Activated CD4-positive, alpha-beta T cell treated with anti-CD3 and anti-CD28 coated beads for 36 hours (primary cell): ENCODE measurements around the gene TMEM94. TPM values are rescaled to one million over a fixed set of nuclear protein-coding genes. Genes with fewer than 3 reads are reported as not detected.
"Not testable (repeated sequence)": the region's sequence is repeated elsewhere in the genome, so short reads cannot be mapped to it uniquely, and the experiment has no call there.

Experiments
- ATAC-seq: fragments of 200-7000 bp; cut with Tn5 transposase; one replicate; pipeline ENCODE4 v1.10.0; 2021; ENCODE audit warnings: mild to moderate bottlenecking, moderate library complexity
- CTCF ChIA-PET: fragments of 350-600 bp; sonication (Branson Sonifier 250); formaldehyde crosslinking; loops from one replicate; lab custom pipeline; 2021; ENCODE audit warnings: antibody characterized with exemption; lab: Charles Lee
- POLR2A ChIA-PET: fragments of 350-600 bp; sonication (Branson Sonifier 250); formaldehyde crosslinking; loops from one replicate; lab custom pipeline; 2021; ENCODE audit warnings: antibody characterized with exemption, inconsistent platforms; lab: Charles Lee
- DNase-seq: peaks from one replicate; pipeline ENCODE4 v3.0.0-alpha.2; 2020
- H3K27ac Mint-ChIP-seq: one replicate; pipeline ENCODE4 v1.8.0; 2021; ENCODE audit warnings: mixed read lengths
- H3K27me3 Mint-ChIP-seq: one replicate; pipeline ENCODE4 v1.8.0; 2021; ENCODE audit warnings: mixed read lengths
- H3K36me3 Mint-ChIP-seq: one replicate; pipeline ENCODE4 v1.8.0; 2021; ENCODE audit warnings: low read depth, mixed read lengths
- H3K4me1 Mint-ChIP-seq: one replicate; pipeline ENCODE4 v1.8.0; 2021; ENCODE audit warnings: mixed read lengths
- H3K4me3 Mint-ChIP-seq: one replicate; pipeline ENCODE4 v1.8.0; 2021; ENCODE audit warnings: mild to moderate bottlenecking, moderate library complexity, mixed read lengths
- H3K9me3 Mint-ChIP-seq: one replicate; pipeline ENCODE4 v1.8.0; 2021; ENCODE audit warnings: low read depth, mixed read lengths
- intact Hi-C, 2 experiments: fragments of 100-400 bp; cut with DNase I in 1 of 2; cut with micrococcal nuclease in 1 of 2; formaldehyde crosslinking; loops; one replicate each; pipeline versions ENCODE4 v1.14.2 to v1.15.1; 2022 to 2024; cut with DNase I, micrococcal nuclease
- total RNA-seq, 2 experiments: library from RNA; stranded (reverse); gene quantifications; one replicate each; pipeline ENCODE4 v1.2.3, GENCODE V29; 2021

The TMEM94 gene
- total RNA-seq, 2 experiments from 2014 or later: 51.4 to 62.5 TPM

GRCh38 chr17:75518983-75519537 is 62.6 kb downstream of the TMEM94 start:
- H3K4me1 Mint-ChIP-seq: peaks cover 22% of the 10 kb centered on the region
- intact Hi-C loops: loop anchor here (5.0 to 10.0 kb wide), 5 partner anchors 254 to 742 kb away; partner anchors contain the start of genes GGA3 (in 1 of the 2), MRPS7 (in 1 of the 2) and NAT9 (in 1 of the 2)
- DNase-seq: no peak
- peaks cover 33% of the 10 kb centered on the region for H3K36me3 Mint-ChIP-seq
- no peak overlapping the region for H3K4me3 Mint-ChIP-seq
- no peak overlapping the region for H3K27ac Mint-ChIP-seq
- H3K9me3 Mint-ChIP-seq: no peaks in the 10 kb centered on the region
- POLR2A ChIA-PET: interaction anchor here (0.7 kb wide), 1 partner anchor 177 kb away, joined by 4 read pairs; no protein-coding TSS in a partner anchor
- CTCF ChIA-PET: interaction anchor here (0.6 to 2.9 kb wide), 7 partner anchors 16 to 375 kb away, joined by 3 to 13 read pairs (median 3); partner anchors contain the start of gene SMIM5
- no peak for ATAC-seq
- H3K27me3 Mint-ChIP-seq: peaks cover 1% of the 10 kb centered on the region

GRCh38 chr17:75520413-75520812 is 64.0 kb downstream of the TMEM94 start:
- ChIA-PET CTCF (interaction anchor here (0.5 to 1.2 kb wide), 3 partner anchors 31 to 66 kb away, joined by 3 read pairs; no protein-coding TSS in a partner anchor), POLR2A (interaction anchor here (0.6 kb wide), 1 partner anchor 340 kb away, joined by 3 read pairs; no protein-coding TSS in a partner anchor)
- DNase-seq, H3K27me3 Mint-ChIP-seq, H3K27ac Mint-ChIP-seq, ATAC-seq, H3K4me3 Mint-ChIP-seq, H3K9me3 Mint-ChIP-seq, intact Hi-C loops: not testable (repeated sequence)
- H3K4me1 Mint-ChIP-seq: peaks cover 22% of the 10 kb centered on the region
- peaks cover 33% of the 10 kb centered on the region for H3K36me3 Mint-ChIP-seq

- ATAC-seq: no peak
- POLR2A ChIA-PET: interaction anchor here (0.6 to 0.8 kb wide), 2 partner anchors 47 to 922 kb away, joined by 5 to 6 read pairs; no protein-coding TSS in a partner anchor
- Mint-ChIP-seq H3K4me1 (peaks cover 23% of the 10 kb centered on the region), H3K9me3 (no peaks in the 10 kb centered on the region), H3K36me3 (peaks cover 33% of the 10 kb centered on the region), H3K27ac (no peak overlapping the region), H3K4me3 (no peak overlapping the region), H3K27me3 (no peaks in the 10 kb centered on the region)
- CTCF ChIA-PET: interaction anchor here (1.2 kb wide), 1 partner anchor 67 kb away, joined by 3 read pairs; no protein-coding TSS in a partner anchor
- no peak for DNase-seq
- intact Hi-C loops: no loop called here
These were observed 64.9 kb downstream of the TMEM94 start for GRCh38 chr17:75521290-75521689.

GRCh38 chr17:75521951-75522727 is 65.7 kb downstream of the TMEM94 start:
- H3K9me3 Mint-ChIP-seq: no peaks in the 10 kb centered on the region
- peaks cover 31% of the 10 kb centered on the region for H3K4me1 Mint-ChIP-seq
- DNase-seq (no peak), ATAC-seq (no peak)
- ChIA-PET CTCF (interaction anchor here (1.0 kb wide), 1 partner anchor 25 kb away, joined by 3 read pairs; no protein-coding TSS in a partner anchor), POLR2A (interaction anchor here (0.6 to 0.8 kb wide), 3 partner anchors 18 to 921 kb away, joined by 3 to 6 read pairs (median 5); no protein-coding TSS in a partner anchor)
- no peak overlapping the region for H3K27ac Mint-ChIP-seq
- H3K36me3 Mint-ChIP-seq: peaks cover 33% of the 10 kb centered on the region
- intact Hi-C loops: no loop called here
- no peaks in the 10 kb centered on the region for H3K27me3 Mint-ChIP-seq
- H3K4me3 Mint-ChIP-seq: no peak overlapping the region

GRCh38 chr17:75523647-75524046 is 67.2 kb downstream of the TMEM94 start:
- POLR2A ChIA-PET: no interaction called here
- intact Hi-C loops: loop anchor here (2.0 kb wide), 4 partner anchors 65 to 651 kb away; partner anchors contain the start of genes FDXR (in 1 of the 2) and JPT1 (in 1 of the 2)
- Mint-ChIP-seq H3K9me3 (no peaks in the 10 kb centered on the region), H3K36me3 (peaks cover 21% of the 10 kb centered on the region), H3K27me3 (no peaks in the 10 kb centered on the region), H3K4me1 (peaks cover 16% of the 10 kb centered on the region), H3K4me3 (no peak overlapping the region), H3K27ac (no peak overlapping the region)
- no peak for ATAC-seq
- CTCF ChIA-PET: interaction anchor here (0.9 to 1.5 kb wide), 3 partner anchors 12 to 355 kb away, joined by 3 to 5 read pairs (median 4); partner anchors contain the start of gene TRIM47
- DNase-seq: no peak

- CTCF ChIA-PET: interaction anchor here (0.6 to 1.7 kb wide), 6 partner anchors 8 to 1852 kb away, joined by 3 to 10 read pairs (median 4); partner anchors contain the start of genes TRIM47 and TSEN54
- ATAC-seq (no peak), DNase-seq (no peak)
- intact Hi-C loops: loop anchor here (2.0 kb wide), 4 partner anchors 64 to 652 kb away; partner anchors contain the start of genes FDXR (in 1 of the 2) and JPT1 (in 1 of the 2)
- Mint-ChIP-seq H3K27ac (no peak overlapping the region), H3K9me3 (no peaks in the 10 kb centered on the region), H3K27me3 (no peaks in the 10 kb centered on the region), H3K4me3 (peak overlapping the region; percentile 44), H3K4me1 (peaks cover 10% of the 10 kb centered on the region), H3K36me3 (peaks cover 19% of the 10 kb centered on the region)
- POLR2A ChIA-PET: interaction anchor here (0.6 to 1.5 kb wide), 3 partner anchors 8 to 68 kb away, joined by 3 to 6 read pairs (median 3); partner anchors contain the start of genes TMEM94 and TSEN54
These were observed 68.0 kb downstream of the TMEM94 start for GRCh38 chr17:75524269-75524969.

GRCh38 chr17:75524970-75525805 is 68.8 kb downstream of the TMEM94 start, which contains the start of gene LLGL2:
TSS of gene LLGL2 (plus strand) at chr17:75525697. CDS start at chr17:75543427, 17,730 bp downstream.
- Mint-ChIP-seq H3K27me3 (no peaks in the 10 kb centered on the region), H3K4me3 (peak within 1 kb of the TSS; percentile 62), H3K9me3 (no peaks in the 10 kb centered on the region), H3K27ac (no peak within 1 kb of the TSS), H3K36me3 (peaks cover 15% of the 10 kb centered on the region), H3K4me1 (peaks cover 10% of the 10 kb centered on the region)
- ATAC-seq: peak; percentile 89
- CTCF ChIA-PET: interaction anchor here (0.6 to 1.7 kb wide), 5 partner anchors 9 to 1853 kb away, joined by 3 to 10 read pairs (median 5); partner anchors contain the start of gene TSEN54
- intact Hi-C loops: loop anchor here (1.0 to 2.0 kb wide), 11 partner anchors 8 to 652 kb away; partner anchors contain the start of genes CDR2L (in 1 of the 2), FDXR (in 1 of the 2), GRB2 (in 1 of the 2) and JPT1 (in 1 of the 2)
- DNase-seq: peak; percentile 88
- POLR2A ChIA-PET: interaction anchor here (1.2 to 1.5 kb wide), 2 partner anchors 9 to 69 kb away, joined by 3 to 6 read pairs; partner anchors contain the start of genes TMEM94 and TSEN54

- ChIA-PET CTCF (interaction anchor here (0.8 to 1.7 kb wide), 5 partner anchors 9 to 227 kb away, joined by 3 to 10 read pairs (median 5); partner anchors contain the start of gene TSEN54), POLR2A (interaction anchor here (1.5 kb wide), 1 partner anchor 9 kb away, joined by 6 read pairs; the partner anchor contains the start of gene TSEN54)
- H3K4me1 Mint-ChIP-seq: peaks cover 10% of the 10 kb centered on the region
- no peak overlapping the region for H3K27ac Mint-ChIP-seq
- intact Hi-C loops: loop anchor here (1.0 to 2.0 kb wide), 11 partner anchors 9 to 653 kb away; partner anchors contain the start of genes CDR2L (in 1 of the 2), FDXR (in 1 of the 2), GRB2 (in 1 of the 2) and JPT1 (in 1 of the 2)
- no peaks in the 10 kb centered on the region for H3K27me3 Mint-ChIP-seq
- DNase-seq: no peak
- H3K36me3 Mint-ChIP-seq: peaks cover 11% of the 10 kb centered on the region
- ATAC-seq: no peak
- peak overlapping the region; percentile 62 for H3K4me3 Mint-ChIP-seq
- H3K9me3 Mint-ChIP-seq: no peaks in the 10 kb centered on the region
These were observed 69.5 kb downstream of the TMEM94 start for GRCh38 chr17:75525806-75526554.
